SU-DHL-6 (cell line): ENCODE data around the gene KRTAP4-3.
"Not testable (repeated sequence)": the region's sequence is repeated elsewhere in the genome, so short reads cannot be mapped to it uniquely, and the experiment has no call there.

Experiments used
- H2AFZ ChIP-seq: fragments of 200-600 bp; sonication (generic); 2 replicates; pipeline ENCODE4 v1.6.1; 2014; ENCODE audit warnings: low read depth, mild to moderate bottlenecking, moderate library complexity, mixed read lengths, antibody characterized with exemption, low read length; ENCODE audit not compliant: severe bottlenecking
- H3F3A ChIP-seq: fragments of 200-600 bp; shearing (Covaris generic); 2 replicates; pipeline ENCODE4 v1.6.0; 2016; ENCODE audit warnings: antibody characterized with exemption, mild to moderate bottlenecking; ENCODE audit not compliant: insufficient read depth
- H3K27ac ChIP-seq: fragments of 200-600 bp; sonication (generic); 2 replicates; pipeline ENCODE4 v1.5.1; 2016; ENCODE audit warnings: low read depth, mild to moderate bottlenecking, low read length, moderate library complexity, mixed read lengths
- H3K27me3 ChIP-seq: fragments of 200-600 bp; sonication (generic), shearing (Covaris generic); 2 replicates; pipeline ENCODE4 v1.6.0; 2014; ENCODE audit warnings: mild to moderate bottlenecking, low read length
- H3K36me3 ChIP-seq: fragments of 200-600 bp; sonication (generic); 2 replicates; pipeline ENCODE4 v1.6.1; 2014; ENCODE audit warnings: mild to moderate bottlenecking, low read length, mixed read lengths
- H3K4me2 ChIP-seq: fragments of 300-600, 200-600 bp; shearing (Covaris generic), sonication (generic); 2 replicates; pipeline ENCODE4 v1.6.0; 2014; ENCODE audit warnings: low read length, low read depth, mild to moderate bottlenecking; ENCODE audit not compliant: poor library complexity, severe bottlenecking
- H3K4me3 ChIP-seq: fragments of 200-600 bp; sonication (generic); 2 replicates; pipeline ENCODE4 v1.5.1; 2014; ENCODE audit warnings: antibody characterized with exemption, low read length, mild to moderate bottlenecking, mixed read lengths; ENCODE audit not compliant: insufficient read depth, poor library complexity, severe bottlenecking
- H3K79me2 ChIP-seq: fragments of 200-600 bp; sonication (generic); 2 replicates; pipeline ENCODE4 v1.6.1; 2014; ENCODE audit warnings: mild to moderate bottlenecking, low read length, moderate library complexity; ENCODE audit not compliant: insufficient read depth
- H3K9ac ChIP-seq: fragments of 200-600 bp; sonication (generic); 2 replicates; pipeline ENCODE4 v1.7.0; 2014; ENCODE audit warnings: mild to moderate bottlenecking, low read length
- H3K9me2 ChIP-seq: fragments of 200-600 bp; sonication (generic); replicated peaks from 2 replicates; pipeline ENCODE4 v1.6.1; 2014; ENCODE audit warnings: low read length; ENCODE audit not compliant: insufficient read depth
- H3K9me3 ChIP-seq: fragments of 200-600 bp; sonication (generic); 2 replicates; pipeline ENCODE4 v1.6.1; 2014; ENCODE audit warnings: low read length, mixed read lengths; ENCODE audit not compliant: insufficient read depth
- H4K20me1 ChIP-seq: fragments of 200-600 bp; sonication (generic); 2 replicates; pipeline ENCODE4 v1.6.1; 2014; ENCODE audit warnings: low read depth, mild to moderate bottlenecking, antibody characterized with exemption, low read length, moderate library complexity, mixed read lengths
- CTCF ChIP-seq: fragments of 200-600 bp; sonication (generic); IDR thresholded peaks from one replicate; pipeline ENCODE4 v1.5.1; 2017; ENCODE audit warnings: antibody characterized with exemption, mild to moderate bottlenecking, low read length, moderate library complexity; ENCODE audit not compliant: insufficient read depth, poor library complexity, severe bottlenecking
- EZH2phosphoT487 ChIP-seq: fragments of 200-600 bp; sonication (generic), shearing (Covaris generic); conservative IDR thresholded peaks from 2 replicates; pipeline ENCODE4 v1.6.1; 2018; ENCODE audit warnings: mild to moderate bottlenecking, antibody characterized with exemption, low read length, moderate library complexity, mixed read lengths

The KRTAP4-3 gene

GRCh38 chr17:41190328-41190727 is 22.3 kb upstream of the KRTAP4-3 start:
- Histone ChIP-seq H3K4me3 (no peak overlapping the region), H3K9me2 (no peaks in the 10 kb centered on the region)
- no peak for TF ChIP-seq CTCF
- TF ChIP-seq EZH2phosphoT487 = no peak

GRCh38 chr17:41189837-41190318 is 21.9 kb upstream of the KRTAP4-3 start, which contains the start of gene KRTAP9-1:
Gene KRTAP9-1 (plus strand): TSS chr17:41189887. CDS start chr17:41189887, 0 bp downstream.
- H3K9me3 ChIP-seq, H3K36me3 ChIP-seq, H3K9me2 ChIP-seq, H2AFZ ChIP-seq, H3K27me3 ChIP-seq, H3K9ac ChIP-seq, H3K27ac ChIP-seq, H3K4me3 ChIP-seq, H3K4me2 ChIP-seq, H3K79me2 ChIP-seq, H4K20me1 ChIP-seq, H3F3A ChIP-seq: not testable (repeated sequence)

More at GRCh38 chr17:41190328-41190727, 22.3 kb upstream of the KRTAP4-3 start:
- H4K20me1 ChIP-seq = no peaks in the 10 kb centered on the region
- no peaks in the 10 kb centered on the region for H3K79me2 ChIP-seq
- H3K36me3 ChIP-seq = no peaks in the 10 kb centered on the region
- no peak overlapping the region for H3K9ac ChIP-seq
- no peak overlapping the region for H2AFZ ChIP-seq
- H3K27me3 ChIP-seq = no peaks in the 10 kb centered on the region
- no peaks in the 10 kb centered on the region for H3K9me3 ChIP-seq
- H3F3A ChIP-seq = no peaks in the 10 kb centered on the region
- no peak overlapping the region for H3K4me2 ChIP-seq
- H3K27ac ChIP-seq = no peak overlapping the region

GRCh38 chr17:41186872-41187271 is 18.9 kb upstream of the KRTAP4-3 start:
- Histone ChIP-seq H3K79me2 (no peaks in the 10 kb centered on the region), H3K27me3 (no peaks in the 10 kb centered on the region), H2AFZ (no peak overlapping the region), H3K36me3 (no peaks in the 10 kb centered on the region), H3K27ac (no peak overlapping the region), H3K4me3 (no peak overlapping the region), H3K9ac (no peak overlapping the region), H4K20me1 (no peaks in the 10 kb centered on the region), H3K9me3 (no peaks in the 10 kb centered on the region), H3K4me2 (no peak overlapping the region), H3F3A (no peaks in the 10 kb centered on the region), H3K9me2 (no peaks in the 10 kb centered on the region)
- no peak for TF ChIP-seq EZH2phosphoT487
- TF ChIP-seq CTCF = no peak

GRCh38 chr17:41185001-41185400 is 17.0 kb upstream of the KRTAP4-3 start:
- Histone ChIP-seq H3K27me3 (0 out of 2 replicates have a peak, but pooled peaks cover 3% of the 10 kb centered on the region), H3K27ac (no peak overlapping the region)

More at GRCh38 chr17:41185001-41185400, 17.0 kb upstream of the KRTAP4-3 start:
- Histone ChIP-seq H3K9ac (no peak overlapping the region), H2AFZ (no peak overlapping the region), H4K20me1 (no peaks in the 10 kb centered on the region), H3F3A (no peaks in the 10 kb centered on the region), H3K9me3 (no peaks in the 10 kb centered on the region), H3K4me3 (no peak overlapping the region), H3K9me2 (no peaks in the 10 kb centered on the region), H3K36me3 (no peaks in the 10 kb centered on the region), H3K4me2 (no peak overlapping the region), H3K79me2 (no peaks in the 10 kb centered on the region)
- no peak for TF ChIP-seq CTCF
- no peak for TF ChIP-seq EZH2phosphoT487
